ENCODE measurements around the gene JADE3.

Gene JADE3

GRCh38 chrX:46941341-46941740 lies 29.1 kb downstream of the JADE3 start:
- DNase-seq = no peak

DNA sequence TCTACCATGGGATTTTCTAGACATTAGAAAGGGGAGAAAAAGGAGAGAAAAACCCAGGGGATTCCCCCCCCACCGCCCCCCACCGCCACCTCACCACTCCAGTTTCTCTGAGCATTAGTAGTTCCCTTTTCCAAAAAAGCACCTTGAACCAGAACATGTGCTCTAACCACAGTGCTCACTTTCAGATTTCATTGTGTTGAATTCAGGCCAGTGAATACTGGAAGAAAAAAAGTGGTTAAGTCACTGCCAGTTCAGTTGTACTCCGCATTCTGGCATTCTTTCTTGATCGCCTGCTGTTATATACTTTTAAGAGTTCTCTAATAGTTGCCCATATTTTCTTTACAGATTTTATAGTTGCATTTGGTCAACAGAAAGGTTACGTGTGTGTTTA lies 40.9 kb downstream of the JADE3 start:
- DNase-seq = no peak

More at GRCh38 chrX:46941341-46941740, 29.1 kb downstream of the JADE3 start:
- H3K27me3 ChIP-seq (ENCODE audit: insufficient read depth, low read length) = no peaks in the 10 kb centered on the region
- no peaks in the 10 kb centered on the region for H3K9me3 ChIP-seq (ENCODE audit: insufficient read depth, low read depth, low read length)
- no peak overlapping the region for H2BK5ac ChIP-seq (ENCODE audit: low read depth, low read length, poor library complexity)
- no peak overlapping the region for H2BK12ac ChIP-seq (ENCODE audit: low read length)
- H3K36me3 ChIP-seq (ENCODE audit: control insufficient read depth in 1 of 2, insufficient read depth in 2 of 2, low read length in 2 of 2) = no peaks in the 10 kb centered on the region
- H3K4me1 ChIP-seq (ENCODE audit: control insufficient read depth in 1 of 2, insufficient read depth in 2 of 2, low read length in 2 of 2) = no peaks in the 10 kb centered on the region
- H3K18ac ChIP-seq (ENCODE audit: low read length) = no peak overlapping the region
- H2AK5ac ChIP-seq (ENCODE audit: low read length) = no peak overlapping the region
- H4K91ac ChIP-seq (ENCODE audit: low read depth, low read length) = no peak overlapping the region
- no peak overlapping the region for H3K9ac ChIP-seq (ENCODE audit: low read length)
- H3K23ac ChIP-seq (ENCODE audit: low read length) = no peak overlapping the region
- no peak overlapping the region for H3K4me3 ChIP-seq (ENCODE audit: low read depth, low read length)
- no peak overlapping the region for H3K4ac ChIP-seq (ENCODE audit: low read depth, low read length)
- H2AFZ ChIP-seq (ENCODE audit: insufficient read depth, low read length, poor library complexity) = no peak overlapping the region
- H3K27ac ChIP-seq (ENCODE audit: low read depth, low read length) = no peak overlapping the region
- no peak overlapping the region for H2BK120ac ChIP-seq (ENCODE audit: insufficient read depth, low read length, poor library complexity)
- no peaks in the 10 kb centered on the region for H3K79me2 ChIP-seq (ENCODE audit: control insufficient read depth, insufficient read depth, low read length, poor library complexity)
- no peak overlapping the region for H4K8ac ChIP-seq (ENCODE audit: low read depth, low read length)
- no peak overlapping the region for H4K12ac ChIP-seq (ENCODE audit: low read depth, low read length)
- no peak overlapping the region for H3K4me2 ChIP-seq (ENCODE audit: low read length)
- H3K79me1 ChIP-seq (ENCODE audit: low read length) = no peaks in the 10 kb centered on the region
- no peak overlapping the region for H3K14ac ChIP-seq (ENCODE audit: low read length)

DNA sequence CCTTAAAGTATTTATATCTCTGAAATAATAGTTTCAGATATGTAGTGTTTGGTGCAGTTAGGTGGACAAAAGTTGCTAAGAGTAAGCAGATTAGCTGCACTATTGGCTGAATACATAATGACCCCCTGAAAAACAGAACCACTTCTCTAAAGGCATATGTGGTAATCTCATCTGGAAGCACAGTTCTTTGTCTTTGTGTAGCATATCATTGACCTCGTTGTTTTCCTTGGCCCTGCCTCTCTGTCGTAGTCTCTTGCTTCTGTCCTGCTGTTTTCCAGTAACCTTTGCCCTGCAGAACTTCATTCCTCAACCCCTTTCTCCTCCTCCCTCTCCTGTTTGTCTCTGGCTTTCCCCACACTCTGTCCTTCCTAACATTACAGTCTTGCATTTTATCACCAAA lies 41.4 kb downstream of the JADE3 start:
- DNase-seq = peak; percentile 55 to 77
- Histone ChIP-seq H3K4me1 (ENCODE audit: control insufficient read depth in 1 of 2, insufficient read depth in 2 of 2, low read length in 2 of 2) (peaks cover 0 to 9% of the 10 kb centered on the region in 2 experiments), H3K27me3 (ENCODE audit: insufficient read depth, low read length) (no peaks in the 10 kb centered on the region), H3K27ac (ENCODE audit: low read depth, low read length) (peak overlapping the region; percentile 88), H4K91ac (ENCODE audit: low read depth, low read length) (no peak overlapping the region), H3K36me3 (ENCODE audit: control insufficient read depth in 1 of 2, insufficient read depth in 2 of 2, low read length in 2 of 2) (no peaks in the 10 kb centered on the region), H4K12ac (ENCODE audit: low read depth, low read length) (no peak overlapping the region), H3K79me1 (ENCODE audit: low read length) (peaks cover 2% of the 10 kb centered on the region), H3K79me2 (ENCODE audit: control insufficient read depth, insufficient read depth, low read length, poor library complexity) (no peaks in the 10 kb centered on the region), H3K23ac (ENCODE audit: low read length) (no peak overlapping the region), H4K8ac (ENCODE audit: low read depth, low read length) (no peak overlapping the region), H3K4ac (ENCODE audit: low read depth, low read length) (no peak overlapping the region), H3K9ac (ENCODE audit: low read length) (no peak overlapping the region), H2AFZ (ENCODE audit: insufficient read depth, low read length, poor library complexity) (no peak overlapping the region), H3K14ac (ENCODE audit: low read length) (no peak overlapping the region), H2BK120ac (ENCODE audit: insufficient read depth, low read length, poor library complexity) (no peak overlapping the region), H2BK12ac (ENCODE audit: low read length) (no peak overlapping the region), H2AK5ac (ENCODE audit: low read length) (no peak overlapping the region), H3K9me3 (ENCODE audit: insufficient read depth, low read depth, low read length) (no peaks in the 10 kb centered on the region), H3K18ac (ENCODE audit: low read length) (no peak overlapping the region), H3K4me3 (ENCODE audit: low read depth, low read length) (no peak overlapping the region), H3K4me2 (ENCODE audit: low read length) (no peak overlapping the region), H2BK5ac (ENCODE audit: low read depth, low read length, poor library complexity) (no peak overlapping the region)
- WGBS (ENCODE audit: extremely low coverage, insufficient coverage, insufficient read length) = no CpG with 5 or more reads among the region's 2 CpGs

More for the DNA sequence above, 40.9 kb downstream of the JADE3 start:
- no CpG with 5 or more reads among the region's 5 CpGs for WGBS (ENCODE audit: extremely low coverage, insufficient coverage, insufficient read length)
- Histone ChIP-seq H3K14ac (ENCODE audit: low read length) (peak overlapping the region; percentile 61), H3K4me2 (ENCODE audit: low read length) (no peak overlapping the region), H4K91ac (ENCODE audit: low read depth, low read length) (peak overlapping the region; percentile 37), H2AK5ac (ENCODE audit: low read length) (no peak overlapping the region), H2BK120ac (ENCODE audit: insufficient read depth, low read length, poor library complexity) (no peak overlapping the region), H2BK12ac (ENCODE audit: low read length) (no peak overlapping the region), H3K79me2 (ENCODE audit: control insufficient read depth, insufficient read depth, low read length, poor library complexity) (no peaks in the 10 kb centered on the region), H3K36me3 (ENCODE audit: control insufficient read depth in 1 of 2, insufficient read depth in 2 of 2, low read length in 2 of 2) (no peaks in the 10 kb centered on the region), H2BK5ac (ENCODE audit: low read depth, low read length, poor library complexity) (peak overlapping the region; percentile 56), H3K4me1 (ENCODE audit: control insufficient read depth in 1 of 2, insufficient read depth in 2 of 2, low read length in 2 of 2) (peaks cover 0 to 9% of the 10 kb centered on the region in 2 experiments), H3K79me1 (ENCODE audit: low read length) (peaks cover 2% of the 10 kb centered on the region), H3K23ac (ENCODE audit: low read length) (no peak overlapping the region), H3K9me3 (ENCODE audit: insufficient read depth, low read depth, low read length) (no peaks in the 10 kb centered on the region), H2AFZ (ENCODE audit: insufficient read depth, low read length, poor library complexity) (no peak overlapping the region), H3K4ac (ENCODE audit: low read depth, low read length) (no peak overlapping the region), H3K27me3 (ENCODE audit: insufficient read depth, low read length) (no peaks in the 10 kb centered on the region), H3K18ac (ENCODE audit: low read length) (no peak overlapping the region), H4K8ac (ENCODE audit: low read depth, low read length) (no peak overlapping the region), H3K4me3 (ENCODE audit: low read depth, low read length) (no peak overlapping the region), H3K27ac (ENCODE audit: low read depth, low read length) (peak overlapping the region; percentile 82), H4K12ac (ENCODE audit: low read depth, low read length) (no peak overlapping the region), H3K9ac (ENCODE audit: low read length) (no peak overlapping the region)

GRCh38 chrX:46954716-46955115 lies 42.5 kb downstream of the JADE3 start:
- Histone ChIP-seq H4K8ac (ENCODE audit: low read depth, low read length) (no peak overlapping the region), H3K4ac (ENCODE audit: low read depth, low read length) (no peak overlapping the region), H3K4me3 (ENCODE audit: low read depth, low read length) (no peak overlapping the region), H2BK120ac (ENCODE audit: insufficient read depth, low read length, poor library complexity) (no peak overlapping the region), H3K9ac (ENCODE audit: low read length) (no peak overlapping the region), H2AFZ (ENCODE audit: insufficient read depth, low read length, poor library complexity) (no peak overlapping the region), H3K4me2 (ENCODE audit: low read length) (no peak overlapping the region), H3K36me3 (ENCODE audit: control insufficient read depth in 1 of 2, insufficient read depth in 2 of 2, low read length in 2 of 2) (no peaks in the 10 kb centered on the region), H3K14ac (ENCODE audit: low read length) (no peak overlapping the region), H3K18ac (ENCODE audit: low read length) (no peak overlapping the region), H3K4me1 (ENCODE audit: control insufficient read depth in 1 of 2, insufficient read depth in 2 of 2, low read length in 2 of 2) (peaks cover 0 to 9% of the 10 kb centered on the region in 2 experiments), H4K12ac (ENCODE audit: low read depth, low read length) (no peak overlapping the region), H2BK12ac (ENCODE audit: low read length) (no peak overlapping the region), H3K27ac (ENCODE audit: low read depth, low read length) (peak overlapping the region; percentile 46), H3K9me3 (ENCODE audit: insufficient read depth, low read depth, low read length) (no peaks in the 10 kb centered on the region), H3K79me2 (ENCODE audit: control insufficient read depth, insufficient read depth, low read length, poor library complexity) (peaks cover 3% of the 10 kb centered on the region), H3K23ac (ENCODE audit: low read length) (no peak overlapping the region), H3K27me3 (ENCODE audit: insufficient read depth, low read length) (no peaks in the 10 kb centered on the region), H2BK5ac (ENCODE audit: low read depth, low read length, poor library complexity) (no peak overlapping the region), H2AK5ac (ENCODE audit: low read length) (no peak overlapping the region), H3K79me1 (ENCODE audit: low read length) (peaks cover 2% of the 10 kb centered on the region), H4K91ac (ENCODE audit: low read depth, low read length) (no peak overlapping the region)
- WGBS (ENCODE audit: extremely low coverage, insufficient coverage, insufficient read length) = no CpG with 5 or more reads among the region's 2 CpGs
- DNase-seq = peak; percentile 55 to 70
